ENCODE data around the gene ICAM4. TPM values are rescaled to one million over a fixed set of nuclear protein-coding genes. Genes with fewer than 3 reads are reported as not detected.
A peak's percentile ranks its signal among the peaks of the same experiment; 100 is the strongest.

Gene ICAM4
- total and polyA plus RNA-seq, 9 of the 15 experiments (the other 6 are each of a cell fraction or from before 2014, with no cell fraction given): 14.1 to 86.1 (median 29.6) TPM

DNA sequence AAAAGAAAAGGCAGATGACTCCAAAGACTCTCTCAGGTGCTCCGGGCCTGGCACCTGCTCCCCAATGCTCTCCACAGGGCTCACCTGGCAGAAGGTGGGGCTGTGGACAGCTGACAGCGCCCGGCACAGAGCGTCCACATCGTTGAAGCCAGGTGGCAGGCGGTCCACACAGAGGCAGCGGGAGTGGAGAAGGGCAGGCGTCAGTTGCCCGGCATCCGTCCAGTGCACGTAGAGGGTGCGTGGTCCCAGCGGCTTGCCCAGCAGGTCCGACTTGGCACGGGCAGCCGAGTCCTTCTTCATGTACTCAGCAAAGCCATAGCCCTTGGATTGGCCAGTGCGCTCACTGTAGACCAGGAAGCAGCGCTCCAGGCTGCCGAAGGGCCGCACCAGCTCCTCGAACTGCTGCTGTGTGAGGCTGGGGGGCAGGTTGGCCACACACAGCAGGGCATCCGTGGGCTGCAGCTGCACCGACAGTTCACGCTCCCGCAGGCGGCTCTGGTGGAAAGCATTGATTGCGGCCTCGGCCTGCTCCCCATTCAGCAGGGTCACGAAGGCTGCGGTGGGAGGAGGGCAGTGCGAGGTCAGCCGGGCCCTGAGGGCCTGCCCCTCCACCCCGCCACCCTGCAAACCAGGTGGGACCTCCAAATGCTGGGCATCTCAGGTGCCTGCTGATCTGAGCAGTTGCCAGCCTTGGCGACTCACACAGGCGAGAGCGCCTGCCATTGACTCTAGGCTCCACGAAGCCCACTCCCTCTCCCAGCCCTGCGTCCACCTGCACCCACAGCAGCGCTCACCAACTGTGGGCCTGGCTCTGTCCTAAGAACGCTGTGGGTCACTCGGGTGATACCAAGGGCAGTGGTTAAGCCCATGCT lies 42.0 kb downstream of the ICAM4 start:
- H3K27ac ChIP-seq (ENCODE audit: extremely low read depth, low read depth, low read length): no peak overlapping the region
- no peak for ATAC-seq
- no peak for DNase-seq (ENCODE audit: extremely low read depth in 1 of 4, low spot score in 3 of 4)
- intact Hi-C loops (cut with micrococcal nuclease) (no loop called here), in situ Hi-C loops (cut with MboI) (no loop called here)
- H3K4me2 ChIP-seq (ENCODE audit: insufficient read depth, low read length): no peak overlapping the region
- 95% methylated on average over 36 of the region's 41 CpGs for WGBS (ENCODE audit: insufficient coverage, low coverage, missing lambda C conversion rate)
- ChIA-PET CTCF (ENCODE audit: low intra/inter-chr PET ratio) (no interaction called here), POLR2A (interaction anchor here (0.6 to 1.2 kb wide), 2 partner anchors 30 to 39 kb away, joined by 3 to 4 read pairs; partner anchors contain the start of gene ICAM5)
- H2AFZ ChIP-seq (ENCODE audit: low read depth, low read length): no peak overlapping the region
- H4K20me1 ChIP-seq (replicated peaks; ENCODE audit: control insufficient read depth, insufficient read depth, low read length): peaks cover 10% of the 10 kb centered on the region; the same call in 1 of the 2 replicates
- H3K9ac ChIP-seq (ENCODE audit: insufficient read depth in 1 of 2, low read depth in 2 of 2, low read length in 2 of 2): peak overlapping the region in 1 of 2 experiments; percentile 61; a peak in 2 of 4 replicates
- H3K79me2 ChIP-seq (ENCODE audit: control insufficient read depth, insufficient read depth, low read length): peaks cover 62% of the 10 kb centered on the region
- H3K9me3 ChIP-seq (replicated peaks; ENCODE audit: control insufficient read depth, insufficient read depth, low read depth, low read length): no peaks in the 10 kb centered on the region
- H3K4me1 ChIP-seq (replicated peaks in 1 of 2; ENCODE audit: control insufficient read depth in 2 of 2, insufficient read depth in 2 of 2, low read length in 2 of 2): peaks cover 7 to 29% of the 10 kb centered on the region in 2 experiments; a peak in 4 of 5 replicates
- H3K4me3 ChIP-seq: no peak overlapping the region
- TSS peak; percentile 0 for BruUV-seq (replicated peaks)
- no peak for FAIRE-seq
- peaks cover 82% of the 10 kb centered on the region for H3K36me3 ChIP-seq (ENCODE audit: control insufficient read depth, insufficient read depth, low read length)
- no peaks in the 10 kb centered on the region for H3K9me1 ChIP-seq (ENCODE audit: control insufficient read depth, insufficient read depth, low read length)
- no peaks in the 10 kb centered on the region for H3K27me3 ChIP-seq (ENCODE audit: control insufficient read depth in 2 of 2, insufficient read depth in 2 of 2, low read length in 2 of 2)
- no peak for TF ChIP-seq U2AF1 (optimal IDR thresholded peaks at IDR 0.05; ENCODE audit: low read depth, low read length)
- no peak for TF ChIP-seq HSF4 (CRISPR knock-in tag; IDR thresholded peaks at IDR 0.05; ENCODE audit: borderline replicate concordance)
- no peak for TF ChIP-seq ZEB2 (IDR thresholded peaks at IDR 0.05)
- peak; percentile 55 for TF ChIP-seq POLR2G (IDR thresholded peaks at IDR 0.05; ENCODE audit: low read depth, low read length)
- TF ChIP-seq ZNF551 (CRISPR knock-in tag; IDR thresholded peaks at IDR 0.05): no peak
- no peak for TF ChIP-seq TEAD4 (IDR thresholded peaks at IDR 0.05; ENCODE audit: low read length)
- no peak for TF ChIP-seq TEAD4 (CRISPR knock-in tag; IDR thresholded peaks at IDR 0.05; ENCODE audit: borderline replicate concordance)
- TF ChIP-seq FIP1L1 (IDR thresholded peaks at IDR 0.05; ENCODE audit: low read depth, low read length, poor library complexity, severe bottlenecking): no peak
- TF ChIP-seq ZSCAN32 (CRISPR knock-in tag; IDR thresholded peaks at IDR 0.05): no peak
- TF ChIP-seq ZNF766 (CRISPR knock-in tag; conservative IDR thresholded peaks at IDR 0.05): no peak
- no peak for TF ChIP-seq KDM1A (IDR thresholded peaks at IDR 0.05)
- peak; percentile 49 for TF ChIP-seq RBM22 (IDR thresholded peaks at IDR 0.05; ENCODE audit: low read depth, low read length, poor library complexity, severe bottlenecking)
- TF ChIP-seq, protein P1, sequence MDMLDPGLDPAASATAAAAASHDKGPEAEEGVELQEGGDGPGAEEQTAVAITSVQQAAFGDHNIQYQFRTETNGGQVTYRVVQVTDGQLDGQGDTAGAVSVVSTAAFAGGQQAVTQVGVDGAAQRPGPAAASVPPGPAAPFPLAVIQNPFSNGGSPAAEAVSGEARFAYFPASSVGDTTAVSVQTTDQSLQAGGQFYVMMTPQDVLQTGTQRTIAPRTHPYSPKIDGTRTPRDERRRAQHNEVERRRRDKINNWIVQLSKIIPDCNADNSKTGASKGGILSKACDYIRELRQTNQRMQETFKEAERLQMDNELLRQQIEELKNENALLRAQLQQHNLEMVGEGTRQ (CRISPR knock-in tag; IDR thresholded peaks at IDR 0.05): no peak
- TF ChIP-seq, protein P2, sequence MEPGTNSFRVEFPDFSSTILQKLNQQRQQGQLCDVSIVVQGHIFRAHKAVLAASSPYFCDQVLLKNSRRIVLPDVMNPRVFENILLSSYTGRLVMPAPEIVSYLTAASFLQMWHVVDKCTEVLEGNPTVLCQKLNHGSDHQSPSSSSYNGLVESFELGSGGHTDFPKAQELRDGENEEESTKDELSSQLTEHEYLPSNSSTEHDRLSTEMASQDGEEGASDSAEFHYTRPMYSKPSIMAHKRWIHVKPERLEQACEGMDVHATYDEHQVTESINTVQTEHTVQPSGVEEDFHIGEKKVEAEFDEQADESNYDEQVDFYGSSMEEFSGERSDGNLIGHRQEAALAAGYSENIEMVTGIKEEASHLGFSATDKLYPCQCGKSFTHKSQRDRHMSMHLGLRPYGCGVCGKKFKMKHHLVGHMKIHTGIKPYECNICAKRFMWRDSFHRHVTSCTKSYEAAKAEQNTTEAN (CRISPR knock-in tag; IDR thresholded peaks at IDR 0.05): no peak
- TF ChIP-seq ASH1L (IDR thresholded peaks at IDR 0.05; ENCODE audit: borderline replicate concordance, low read depth, partially characterized antibody): no peak
- TF ChIP-seq ZNF707 (CRISPR knock-in tag; conservative IDR thresholded peaks at IDR 0.05): no peak
- TF ChIP-seq, protein P3, sequence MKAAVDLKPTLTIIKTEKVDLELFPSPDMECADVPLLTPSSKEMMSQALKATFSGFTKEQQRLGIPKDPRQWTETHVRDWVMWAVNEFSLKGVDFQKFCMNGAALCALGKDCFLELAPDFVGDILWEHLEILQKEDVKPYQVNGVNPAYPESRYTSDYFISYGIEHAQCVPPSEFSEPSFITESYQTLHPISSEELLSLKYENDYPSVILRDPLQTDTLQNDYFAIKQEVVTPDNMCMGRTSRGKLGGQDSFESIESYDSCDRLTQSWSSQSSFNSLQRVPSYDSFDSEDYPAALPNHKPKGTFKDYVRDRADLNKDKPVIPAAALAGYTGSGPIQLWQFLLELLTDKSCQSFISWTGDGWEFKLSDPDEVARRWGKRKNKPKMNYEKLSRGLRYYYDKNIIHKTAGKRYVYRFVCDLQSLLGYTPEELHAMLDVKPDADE (conservative IDR thresholded peaks at IDR 0.05; ENCODE audit: control insufficient read depth, low read depth, low read length): no peak
- TF ChIP-seq SUPT5H (IDR thresholded peaks at IDR 0.05): no peak
- peak; percentile 71 for TF ChIP-seq RBFOX2 (IDR thresholded peaks at IDR 0.05; ENCODE audit: low read depth, low read length)
